ENCODE measurements around the gene RTP5.
"Not testable (repeated sequence)": the region's sequence is repeated elsewhere in the genome, so short reads cannot be mapped to it uniquely, and the experiment has no call there.

Gene RTP5

GRCh38 chr2:241869087-241869961 is at the start of gene RTP5:
Gene RTP5 (plus strand): TSS chr2:241869729. CDS start chr2:241869757, 28 bp downstream.
- no peak for DNase-seq

DNA sequence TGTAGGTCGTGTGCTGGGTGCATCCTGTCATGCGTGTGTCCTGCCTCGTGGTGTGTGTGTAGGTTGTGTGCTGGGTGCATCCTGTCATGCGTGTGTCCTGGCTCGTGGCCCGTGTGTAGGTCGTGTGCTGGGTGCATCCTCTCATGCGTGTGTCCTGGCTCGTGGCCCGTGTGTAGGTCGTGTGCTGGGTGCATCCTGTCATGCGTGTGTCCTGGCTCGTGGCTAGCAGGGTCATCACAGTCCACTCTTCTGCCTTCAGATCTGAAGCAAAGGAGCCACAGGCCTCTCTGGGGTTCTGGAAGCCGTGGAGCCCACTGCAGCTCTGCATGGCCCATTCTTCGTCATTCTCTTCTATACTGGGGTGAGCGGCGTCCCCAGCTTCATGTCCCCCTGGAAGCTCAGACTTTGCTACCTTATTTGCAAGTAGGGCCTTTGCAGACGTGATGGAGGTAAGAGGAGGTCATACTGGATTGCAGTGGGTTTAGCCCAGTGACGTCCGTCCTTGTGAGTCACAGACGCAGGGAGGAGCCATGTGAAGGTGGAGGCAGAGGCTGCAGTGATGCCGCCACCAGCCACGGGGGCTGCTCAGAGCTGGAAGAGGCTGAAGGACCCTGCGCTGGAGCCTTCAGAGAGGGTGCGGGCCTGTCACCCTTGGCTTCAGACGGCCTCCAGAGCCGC is 49.4 kb upstream of the RTP5 start:
- DNase-seq = not testable (repeated sequence)

DNA sequence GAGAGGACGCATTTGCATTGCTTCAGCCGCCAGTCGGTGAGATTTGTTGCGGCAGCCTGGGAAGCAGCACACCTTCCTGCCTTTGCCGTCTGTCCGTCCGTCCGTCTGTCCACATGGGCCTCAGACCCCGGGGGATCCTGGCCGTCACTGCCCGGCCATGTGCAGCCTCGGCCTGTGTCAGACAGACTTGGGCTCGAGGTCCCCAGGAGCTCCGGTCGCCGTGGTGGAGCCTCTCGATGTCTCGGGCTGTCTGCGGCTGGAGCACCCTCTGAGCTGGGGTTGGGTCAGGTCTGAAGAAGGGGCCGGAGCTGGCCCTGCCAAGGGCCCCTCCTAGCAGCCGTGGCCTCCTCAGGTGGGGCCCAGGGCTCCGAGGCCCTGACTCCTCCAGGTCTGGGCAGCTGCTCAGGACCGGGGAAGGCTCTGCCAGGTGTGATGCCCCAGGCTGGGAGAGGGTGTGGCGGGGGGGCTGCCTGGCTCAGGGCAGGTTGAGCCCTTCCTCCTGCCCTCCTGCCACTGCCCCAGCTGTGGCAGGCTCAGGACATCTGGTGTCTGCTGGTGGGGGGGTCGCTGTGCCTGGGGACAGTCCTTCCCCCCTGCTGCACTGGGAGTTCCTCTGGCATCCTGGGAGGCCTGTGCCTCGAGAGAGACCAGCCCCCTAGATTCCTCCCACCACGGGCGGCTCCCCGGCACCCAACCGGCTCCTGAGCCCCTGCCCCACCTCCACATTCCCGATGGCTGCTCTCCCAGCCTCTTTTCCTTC is 48.7 kb upstream of the RTP5 start:
- DNase-seq = no peak

DNA sequence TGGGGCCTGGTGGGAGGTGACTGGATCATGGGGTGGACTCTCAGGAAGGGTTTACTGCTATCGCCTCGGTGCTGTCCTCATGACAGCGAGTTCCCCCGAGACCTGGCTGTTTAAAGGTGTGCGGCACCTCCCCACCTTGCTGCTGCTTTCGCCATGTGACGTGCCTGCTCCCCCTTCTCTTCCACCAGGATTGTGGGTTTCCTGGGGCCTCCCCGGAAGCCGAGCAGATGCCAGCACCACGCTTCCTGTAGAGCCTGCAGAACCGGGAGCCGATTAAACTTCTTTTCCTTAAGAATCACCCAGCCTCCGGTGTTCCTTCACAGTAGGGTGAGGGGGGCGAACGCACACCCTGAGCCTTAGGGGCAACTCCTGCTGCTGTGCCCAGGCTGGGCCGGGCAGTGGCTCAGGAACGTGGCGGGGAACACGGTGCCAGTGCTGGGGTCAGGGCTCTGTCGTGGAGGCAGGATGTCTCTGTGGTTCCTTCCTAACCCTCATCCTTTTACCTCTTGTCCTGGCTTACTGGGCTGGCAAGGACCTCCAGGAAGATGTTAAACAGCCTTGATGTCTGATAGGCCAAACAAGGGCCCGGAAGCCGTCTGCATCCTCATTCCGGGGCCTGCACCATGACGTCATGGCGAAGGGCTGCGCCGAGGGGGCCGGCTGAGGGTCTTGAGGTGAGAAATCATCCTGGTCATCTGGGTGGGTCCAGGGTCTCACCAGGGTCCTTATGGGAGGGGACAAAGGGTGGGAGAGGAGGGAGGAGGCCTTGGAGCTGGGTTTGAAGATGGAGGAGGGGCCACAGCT is 47.9 kb upstream of the RTP5 start:
- DNase-seq = no peak

GRCh38 chr2:241822264-241822623 is 47.3 kb upstream of the RTP5 start:
- DNase-seq = no peak

DNA sequence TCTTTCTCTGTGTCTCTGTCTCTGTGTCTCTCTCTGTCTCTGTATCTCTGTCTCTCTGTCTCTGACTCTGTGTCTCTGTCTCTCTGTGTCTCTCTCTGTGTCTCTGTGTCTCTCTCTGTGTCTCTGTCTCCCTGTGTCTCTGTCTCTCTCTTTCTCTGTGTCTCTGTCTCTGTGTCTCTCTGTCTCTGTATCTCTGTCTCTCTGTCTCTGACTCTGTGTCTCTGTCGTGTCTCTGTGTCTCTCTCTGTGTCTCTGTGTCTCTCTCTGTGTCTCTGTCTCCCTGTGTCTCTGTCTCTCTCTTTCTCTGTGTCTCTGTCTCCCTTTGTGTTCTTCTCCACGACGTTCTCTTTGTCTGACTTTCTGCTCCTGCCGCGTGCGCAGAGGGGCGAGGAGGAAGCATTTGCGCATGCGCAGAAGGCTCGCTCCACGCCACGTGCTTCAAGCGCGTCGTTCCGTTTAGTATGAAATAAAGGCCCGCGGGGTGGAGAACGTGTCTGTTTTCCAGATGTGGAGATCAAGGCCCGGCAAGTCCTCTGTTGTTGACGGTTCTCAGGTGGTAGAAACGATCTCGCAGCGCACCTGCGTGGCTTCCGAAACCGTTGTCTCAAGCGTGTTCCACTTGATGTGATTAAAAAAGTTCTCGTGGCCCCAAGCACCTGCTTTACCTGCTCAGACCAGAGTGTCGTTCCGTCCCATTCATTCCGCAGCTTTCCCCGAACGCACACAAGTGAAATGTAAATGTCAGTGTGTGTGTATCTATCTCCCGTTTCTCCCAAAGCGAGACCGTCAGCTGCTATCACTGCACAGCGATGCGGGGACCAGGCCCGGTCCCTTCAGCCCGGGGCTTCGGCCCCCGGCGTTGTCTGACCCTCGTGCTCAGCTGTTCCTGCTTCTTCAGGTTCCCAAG is 45.7 kb upstream of the RTP5 start:
- DNase-seq = not testable (repeated sequence)

DNA sequence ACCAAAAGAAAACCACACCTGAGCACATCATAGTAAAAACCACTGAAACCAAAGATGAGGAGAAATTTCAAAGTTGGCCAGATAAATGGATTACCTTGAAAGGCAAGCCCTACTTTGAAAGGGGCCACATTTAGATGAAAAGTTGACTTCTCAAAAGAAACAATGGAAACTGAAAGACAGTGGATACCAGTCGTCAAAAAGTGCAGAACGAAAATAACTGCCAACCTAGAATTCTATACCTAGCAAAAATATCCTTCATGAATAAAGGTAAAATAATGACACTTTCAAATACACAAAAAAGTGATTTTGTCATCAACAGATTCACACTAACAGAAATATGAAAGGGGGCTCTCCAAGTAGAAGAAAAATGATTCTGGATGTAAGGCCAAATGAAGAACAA is 42.1 kb upstream of the RTP5 start:
- no peak for DNase-seq

GRCh38 chr2:241833101-241833663 is 36.3 kb upstream of the RTP5 start:
- DNase-seq = no peak

GRCh38 chr2:241833756-241834526 is 35.6 kb upstream of the RTP5 start:
- not testable (repeated sequence) for DNase-seq

- no peak for DNase-seq
Observed at GRCh38 chr2:241834527-241835210, 34.9 kb upstream of the RTP5 start.

GRCh38 chr2:241835611-241836010 is 33.9 kb upstream of the RTP5 start:
- no peak for DNase-seq

GRCh38 chr2:241836292-241836691 is 33.2 kb upstream of the RTP5 start:
- DNase-seq = no peak

DNA sequence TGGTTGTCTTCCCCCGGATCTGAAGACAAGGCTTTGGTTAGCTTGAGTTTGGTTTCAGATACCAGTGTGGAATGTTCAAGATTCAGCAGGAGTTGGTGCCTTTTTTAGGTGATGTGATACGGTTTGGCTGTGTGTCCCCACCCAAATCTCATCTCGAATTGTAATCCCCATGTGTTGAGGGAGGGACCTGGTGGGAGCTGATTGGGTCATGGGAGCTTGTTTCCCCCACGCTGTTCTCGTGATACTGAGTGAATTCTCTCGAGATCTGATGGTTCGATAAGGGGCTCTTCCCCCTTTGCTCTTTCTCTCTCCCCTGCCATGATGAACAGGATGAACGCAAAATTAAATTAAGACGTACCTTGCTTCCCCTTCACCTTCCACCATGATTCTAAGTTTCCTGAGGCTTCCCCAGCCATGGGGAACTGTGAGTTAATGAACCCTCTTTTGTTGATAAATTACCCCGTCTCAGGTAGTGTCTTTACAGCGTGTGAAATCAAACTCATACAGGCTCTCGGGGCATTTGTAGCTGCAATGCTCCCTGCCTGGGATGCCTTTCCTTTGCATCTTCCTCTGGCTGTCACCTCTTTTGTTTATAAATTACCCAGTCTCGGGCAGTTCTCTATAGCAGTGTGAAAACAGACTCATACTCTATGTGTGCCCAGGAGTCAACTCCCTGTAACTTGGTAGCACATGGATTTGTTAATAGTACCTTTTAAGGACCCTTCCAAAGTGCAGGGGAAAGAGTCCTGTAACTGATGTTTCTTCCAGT is 32.1 kb upstream of the RTP5 start:
- DNase-seq = no peak

GRCh38 chr2:241841181-241842066 is 28.1 kb upstream of the RTP5 start:
- DNase-seq = no peak

DNA sequence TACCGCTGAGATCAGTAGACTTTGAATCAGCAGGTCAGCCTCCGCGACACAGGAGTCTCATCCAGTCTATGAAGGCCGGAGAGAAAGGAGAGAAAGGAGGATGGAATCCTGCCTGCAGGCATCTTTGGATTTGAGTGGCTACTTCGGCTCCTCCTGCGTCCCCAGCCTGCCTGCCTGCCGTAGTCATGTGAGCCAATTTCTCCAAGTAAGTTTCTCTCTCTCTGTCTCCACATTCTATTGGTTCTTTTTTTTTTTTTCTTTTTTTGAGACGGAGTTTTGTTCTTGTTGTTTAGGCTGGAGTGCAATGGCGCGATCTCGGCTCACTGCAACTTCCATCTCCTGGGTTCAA is 27.5 kb upstream of the RTP5 start:
- no peak for DNase-seq

DNA sequence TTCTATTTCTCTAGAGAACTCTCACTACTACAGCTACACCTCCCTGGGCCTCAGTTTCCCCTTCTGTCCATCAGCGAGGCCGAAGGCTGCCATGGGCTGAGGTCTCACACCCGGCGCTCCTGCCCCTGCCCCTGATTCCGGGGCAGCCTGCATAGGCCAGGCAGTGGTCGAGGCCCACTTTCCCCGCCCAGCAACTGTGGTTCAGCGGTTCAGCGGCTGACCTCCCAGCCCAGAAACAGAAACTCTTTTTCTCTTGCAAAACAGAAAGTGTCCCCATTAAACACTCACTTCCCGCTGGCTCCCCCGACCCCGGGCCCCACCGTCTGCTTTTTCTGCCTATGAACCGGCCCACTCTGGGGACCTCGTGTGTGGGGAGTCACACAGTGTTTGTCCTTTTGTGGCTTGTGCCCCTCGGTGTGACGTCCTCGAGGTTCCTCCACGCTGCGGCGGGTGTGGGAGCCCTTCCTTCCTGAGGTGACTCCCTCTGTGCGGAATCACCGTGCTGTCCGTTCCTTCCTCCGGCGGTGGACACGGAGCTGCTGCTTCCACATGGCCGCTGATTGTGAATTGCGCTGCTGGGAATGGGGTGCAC is 26.8 kb upstream of the RTP5 start:
- DNase-seq = no peak

GRCh38 chr2:241843321-241844065 is 26.0 kb upstream of the RTP5 start:
- no peak for DNase-seq
